Esophagus muscularis mucosa (tissue), 4 donors: Measurements from ENCODE around the gene GNAT3. TPM values are rescaled to one million over a fixed set of nuclear protein-coding genes. Genes with fewer than 3 reads are reported as not detected.
A peak's percentile ranks its signal among the peaks of the same experiment; 100 is the strongest.

ENCODE experiments used
- DNase-seq: peaks from one replicate; pipeline ENCODE4 v3.0.0-alpha.2; 2017; ENCODE audit errors: extremely low spot score
- H3K27ac ChIP-seq, 4 donors: fragments of 200-600 bp; sonication (generic); replicated peaks in 1 of 4; 1 replicate in 3 of 4; 2 replicates in 1 of 4; pipeline ENCODE4 v1.5.1; 2016 to 2019; ENCODE audit warnings: mild to moderate bottlenecking in 1 of 4
- H3K27me3 ChIP-seq, 4 donors: fragments of 200-600 bp; sonication (generic); one replicate each; pipeline versions ENCODE4 v1.5.1 to v1.6.0; 2016 to 2019
- H3K36me3 ChIP-seq, 4 donors: fragments of 200-600 bp; sonication (generic); one replicate each; pipeline ENCODE4 v1.5.1; 2016 to 2019
- H3K4me1 ChIP-seq, 4 donors: fragments of 200-600 bp; sonication (generic); one replicate each; pipeline ENCODE4 v1.5.1; 2016 to 2019
- H3K4me3 ChIP-seq, 4 donors: fragments of 200-600 bp; sonication (generic); 1 replicate in 2 of 4; 2 replicates in 2 of 4; pipeline ENCODE4 v1.5.1; 2016 to 2019; ENCODE audit warnings: mild to moderate bottlenecking in 4 of 4, moderate library complexity in 1 of 4
- H3K9me3 ChIP-seq, 4 donors: fragments of 200-600 bp; sonication (generic); 1 replicate in 3 of 4; 2 replicates in 1 of 4; pipeline ENCODE4 v1.5.1; 2016 to 2019
- EP300 ChIP-seq: sonication (generic); formaldehyde crosslinking; IDR thresholded peaks from one replicate; pipeline ENCODE4 v1.6.1; 2017; ENCODE audit warnings: antibody characterized with exemption
- POLR2A ChIP-seq: fragments of 450-650 bp; IDR thresholded peaks from one replicate; pipeline ENCODE4 v1.6.1; 2017; ENCODE audit warnings: antibody characterized with exemption, moderate library complexity, mild to moderate bottlenecking, low read depth
- POLR2AphosphoS5 ChIP-seq, 2 donors: sonication (generic); formaldehyde crosslinking; IDR thresholded peaks; one replicate each; pipeline ENCODE4 v1.6.1; 2017; ENCODE audit warnings: antibody characterized with exemption in 2 of 2
- WGBS: methylation state at CpG from one replicate; pipeline ENCODE4 v1.1.5; 2018; 5-methylcytosine and 5-hydroxymethylcytosine counted together
- intact Hi-C: fragments of 100-400 bp; cut with DNase I; formaldehyde crosslinking; loops from one replicate; pipeline ENCODE4 v1.15.1; 2023
- total RNA-seq, 4 donors: library from RNA; depleted of rRNA; stranded (reverse); fragments of >200 nt; gene quantifications; one replicate each; pipeline versions ENCODE4 v1.1.0 to v1.2.1, GENCODE V29; 2016
- TF ChIP-seq, protein P1 (sequence below), 3 experiments: fragments of 200-600 bp in 2 of 3; fragments of 450-650 bp in 1 of 3; sonication (generic) in 2 of 3; IDR thresholded peaks; one replicate each; pipeline ENCODE4 v1.5.1; 2017 to 2019; ENCODE audit warnings: antibody characterized with exemption in 3 of 3, mild to moderate bottlenecking in 2 of 3, moderate library complexity in 1 of 3

The GNAT3 gene
- total RNA-seq, 4 donors from 2014 or later, result not detected

DNA sequence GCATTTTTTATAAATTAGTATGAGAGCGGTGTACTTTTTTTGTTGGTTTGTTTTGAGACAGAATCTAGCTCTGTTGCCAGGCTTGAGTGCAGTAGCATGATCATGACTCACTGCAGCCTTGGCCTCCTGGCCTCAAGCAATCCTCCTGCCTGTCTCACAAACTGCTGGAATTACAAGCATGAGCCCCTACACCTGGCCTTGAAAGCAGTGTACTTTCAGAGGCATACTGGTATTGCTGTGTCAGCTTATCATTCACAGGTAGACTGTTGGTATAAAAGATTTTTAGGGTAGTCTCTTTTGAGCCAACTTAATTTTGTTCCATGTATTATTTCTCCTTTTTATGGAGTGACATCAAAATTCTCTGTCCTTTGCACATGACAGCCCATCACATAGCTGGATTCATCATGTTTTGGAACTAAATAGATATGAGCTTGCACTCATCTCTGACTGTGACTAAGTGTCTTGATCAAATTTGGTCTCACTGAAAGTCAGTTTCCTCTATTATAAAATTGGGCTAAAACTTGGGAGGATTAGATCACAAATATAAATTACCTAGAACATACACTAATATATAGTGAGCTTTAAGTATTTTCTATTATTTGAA, 12.4 kb downstream of the GNAT3 start:
- 72% methylated on average over 1 of the region's 1 CpG for WGBS
- TF ChIP-seq POLR2AphosphoS5 (IDR thresholded peaks at IDR 0.05) (peak in 1 of 2 donors; percentile 27), EP300 (no peak), POLR2A (no peak)
- TF ChIP-seq, protein P1, sequence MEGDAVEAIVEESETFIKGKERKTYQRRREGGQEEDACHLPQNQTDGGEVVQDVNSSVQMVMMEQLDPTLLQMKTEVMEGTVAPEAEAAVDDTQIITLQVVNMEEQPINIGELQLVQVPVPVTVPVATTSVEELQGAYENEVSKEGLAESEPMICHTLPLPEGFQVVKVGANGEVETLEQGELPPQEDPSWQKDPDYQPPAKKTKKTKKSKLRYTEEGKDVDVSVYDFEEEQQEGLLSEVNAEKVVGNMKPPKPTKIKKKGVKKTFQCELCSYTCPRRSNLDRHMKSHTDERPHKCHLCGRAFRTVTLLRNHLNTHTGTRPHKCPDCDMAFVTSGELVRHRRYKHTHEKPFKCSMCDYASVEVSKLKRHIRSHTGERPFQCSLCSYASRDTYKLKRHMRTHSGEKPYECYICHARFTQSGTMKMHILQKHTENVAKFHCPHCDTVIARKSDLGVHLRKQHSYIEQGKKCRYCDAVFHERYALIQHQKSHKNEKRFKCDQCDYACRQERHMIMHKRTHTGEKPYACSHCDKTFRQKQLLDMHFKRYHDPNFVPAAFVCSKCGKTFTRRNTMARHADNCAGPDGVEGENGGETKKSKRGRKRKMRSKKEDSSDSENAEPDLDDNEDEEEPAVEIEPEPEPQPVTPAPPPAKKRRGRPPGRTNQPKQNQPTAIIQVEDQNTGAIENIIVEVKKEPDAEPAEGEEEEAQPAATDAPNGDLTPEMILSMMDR (IDR thresholded peaks at IDR 0.05), result no peak
- no peaks in the 10 kb centered on the region for H3K9me3 ChIP-seq
- no peak overlapping the region for H3K4me3 ChIP-seq
- H3K27ac ChIP-seq, result no peak overlapping the region
- DNase-seq, result no peak
- intact Hi-C loops, result no loop called here
- no peaks in the 10 kb centered on the region for H3K36me3 ChIP-seq
- H3K27me3 ChIP-seq, result no peaks in the 10 kb centered on the region
- H3K4me1 ChIP-seq, result peaks cover 0 to 26% (median 2%) of the 10 kb centered on the region in 4 donors

DNA sequence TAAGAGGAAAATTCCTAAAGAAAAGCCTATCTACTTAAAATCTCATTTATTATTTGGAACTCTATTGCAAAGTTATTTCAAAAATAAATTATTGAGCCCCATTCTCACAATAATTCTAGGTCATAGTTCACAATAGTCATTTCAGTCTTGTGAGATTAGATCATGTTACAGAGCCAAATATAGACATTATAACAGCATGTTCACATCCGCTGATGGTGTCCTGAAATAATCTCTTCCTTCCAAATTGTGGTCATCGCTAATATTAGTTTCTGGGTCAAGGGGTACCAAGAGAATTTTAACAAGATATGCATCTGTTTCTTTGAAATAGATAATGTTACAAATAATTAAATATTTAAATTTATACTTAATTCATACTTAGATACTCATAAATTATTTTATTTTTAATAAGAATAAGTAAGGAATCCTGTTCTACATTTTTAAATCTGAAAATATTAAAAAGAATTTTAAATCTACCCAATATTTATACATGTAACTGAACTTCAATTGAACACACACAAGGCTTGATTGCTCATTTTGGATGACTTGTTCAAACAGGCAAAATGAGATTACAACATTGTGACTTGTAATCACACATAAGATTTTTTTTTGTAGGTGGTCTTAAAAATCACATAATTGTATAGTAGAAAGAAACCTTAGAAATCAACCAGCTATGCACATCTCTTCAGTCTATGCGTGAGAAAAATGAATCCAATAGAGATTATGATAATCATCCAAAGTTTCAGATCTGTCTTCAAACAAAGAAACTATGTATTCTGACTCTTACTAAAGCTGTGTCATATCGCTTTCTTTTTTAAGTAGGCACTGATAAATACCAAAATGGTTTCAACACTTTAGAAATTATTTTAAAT, 13.1 kb downstream of the GNAT3 start:
- Histone ChIP-seq H3K9me3 (no peaks in the 10 kb centered on the region), H3K4me3 (no peak overlapping the region), H3K27me3 (no peaks in the 10 kb centered on the region), H3K36me3 (no peaks in the 10 kb centered on the region), H3K27ac (no peak overlapping the region), H3K4me1 (peaks cover 0 to 26% (median 2%) of the 10 kb centered on the region in 4 donors)
- 67% methylated on average over 4 of the region's 4 CpGs for WGBS
- TF ChIP-seq, protein P1 (IDR thresholded peaks at IDR 0.05), result no peak
- TF ChIP-seq POLR2A (no peak), EP300 (no peak), POLR2AphosphoS5 (IDR thresholded peaks at IDR 0.05) (no peak)
- DNase-seq, result no peak
- intact Hi-C loops, result no loop called here

DNA sequence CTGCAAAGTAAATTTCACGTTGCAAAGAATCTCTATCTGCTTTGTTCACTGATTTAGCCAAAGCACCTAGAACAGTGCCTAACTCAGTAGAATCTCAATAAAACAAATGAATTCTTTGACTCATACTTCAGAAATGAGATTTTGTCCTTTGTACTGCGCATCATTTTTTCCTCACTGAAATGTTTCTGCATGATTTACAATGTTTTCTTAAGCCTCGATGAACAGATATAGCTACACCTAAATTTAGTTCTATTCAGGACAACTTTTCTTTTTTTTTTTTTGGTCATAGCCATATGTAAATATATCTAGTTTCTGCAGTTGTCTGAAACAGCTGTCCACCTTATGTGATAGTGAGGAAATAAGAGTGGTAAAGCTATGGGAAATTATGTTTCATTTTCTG, 15.3 kb downstream of the GNAT3 start:
- Histone ChIP-seq H3K4me1 (peaks cover 0 to 26% (median 2%) of the 10 kb centered on the region in 4 donors), H3K27me3 (no peaks in the 10 kb centered on the region), H3K9me3 (no peaks in the 10 kb centered on the region), H3K27ac (no peak overlapping the region), H3K4me3 (no peak overlapping the region), H3K36me3 (no peaks in the 10 kb centered on the region)
- intact Hi-C loops, result no loop called here
- no peak for TF ChIP-seq POLR2A
- TF ChIP-seq, protein P1 (IDR thresholded peaks at IDR 0.05), result no peak
- TF ChIP-seq POLR2AphosphoS5 (IDR thresholded peaks at IDR 0.05), result no peak
- no peak for TF ChIP-seq EP300
- no peak for DNase-seq
- 75% methylated on average over 3 of the region's 3 CpGs for WGBS

DNA sequence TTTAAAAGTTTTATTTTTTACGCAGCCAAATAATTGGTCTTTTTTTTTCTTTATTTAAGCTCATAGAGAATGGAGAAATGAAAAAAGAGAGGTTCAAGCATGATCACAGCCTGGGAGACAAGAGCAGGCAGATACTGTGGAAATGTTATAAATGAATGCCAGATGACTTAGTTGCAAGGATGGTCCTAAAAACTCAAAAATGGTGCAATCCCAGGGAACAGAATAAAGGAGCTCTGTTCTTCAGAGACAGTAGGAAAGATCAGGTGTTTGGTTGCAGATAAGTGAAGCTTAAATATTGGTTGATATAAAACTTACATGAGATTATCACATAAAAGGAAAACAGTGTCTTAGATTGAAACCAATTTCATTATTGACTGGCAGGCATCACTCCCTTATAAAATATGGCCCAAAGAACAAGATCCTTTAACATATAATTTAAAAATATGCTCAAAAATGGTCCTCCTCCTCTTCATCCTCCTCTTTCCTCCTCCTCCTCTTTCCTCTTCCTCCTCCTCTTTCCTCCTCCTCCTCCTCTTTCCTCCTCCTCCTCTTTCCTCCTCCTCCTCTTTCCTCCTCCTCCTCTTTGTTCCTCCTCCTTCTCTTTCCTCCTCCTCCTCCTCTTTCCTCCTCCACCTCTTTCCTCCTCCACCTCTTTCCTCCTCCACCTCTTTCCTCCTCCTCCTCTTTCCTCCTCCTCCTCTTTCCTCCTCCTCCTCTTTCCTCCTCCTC, 18.6 kb downstream of the GNAT3 start:
- H3K4me3 ChIP-seq, result no peak overlapping the region
- intact Hi-C loops, result no loop called here
- H3K4me1 ChIP-seq, result peaks cover 0 to 5% (median under 1%) of the 10 kb centered on the region in 4 donors
- H3K36me3 ChIP-seq, result no peaks in the 10 kb centered on the region
- DNase-seq, result no peak
- TF ChIP-seq POLR2A, result no peak
- TF ChIP-seq, protein P1 (IDR thresholded peaks at IDR 0.05), result no peak
- TF ChIP-seq POLR2AphosphoS5 (IDR thresholded peaks at IDR 0.05), result no peak
- no peak for TF ChIP-seq EP300
- no peaks in the 10 kb centered on the region for H3K27me3 ChIP-seq
- 89% methylated on average over 1 of the region's 1 CpG for WGBS
- no peak overlapping the region for H3K27ac ChIP-seq
- H3K9me3 ChIP-seq, result no peaks in the 10 kb centered on the region
